GM12878 (cell line): ENCODE results near the gene ERLEC1. TPM values are rescaled to one million over a fixed set of nuclear protein-coding genes. Genes with fewer than 3 reads are reported as not detected.

Experiments
- ATAC-seq: fragments of 200-7000 bp; cut with Tn5 transposase; 3 replicates; pipeline ENCODE4 v1.9.1; 2020; ENCODE audit warnings: mild to moderate bottlenecking, moderate library complexity
- BruUV-seq: library from RNA; stranded (reverse); fragments of 400-500 nt; replicated peaks from 2 replicates; lab custom pipeline; 2021; lab: Mats Ljungman, UMichigan
- CTCF ChIA-PET: fragments of 300-600 bp; sonication (Branson Sonifier 250); formaldehyde crosslinking; extraction: SDS; loops from one replicate; lab custom pipeline; 2021; ENCODE audit warnings: inconsistent platforms; lab: Yijun Ruan, JAX
- POLR2A ChIA-PET: fragments of 350-600 bp; formaldehyde crosslinking; extraction: SDS; loops from one replicate; lab custom pipeline; 2021; ENCODE audit warnings: inconsistent platforms; lab: Charles Lee
- RAD21 ChIA-PET: fragments of 300-600 bp; sonication (Branson Sonifier 250); formaldehyde crosslinking; loops from one replicate; lab custom pipeline; 2023; ENCODE audit warnings: antibody characterized with exemption; ENCODE audit not compliant: unreplicated experiment; lab: Charles Lee
- SMC1A ChIA-PET: fragments of 300-600 bp; sonication (Branson Sonifier 250); formaldehyde crosslinking; loops from one replicate; lab custom pipeline; 2023; ENCODE audit not compliant: unreplicated experiment, uncharacterized antibody; lab: Charles Lee
- DNase-seq: peaks from one replicate; pipeline ENCODE4 v3.0.0-alpha.2; 2011; ENCODE audit warnings: low read depth, low spot score
- FAIRE-seq: peaks from 3 replicates; lab custom pipeline; 2011; peaks lifted over from hg19 to GRCh38; lab: Jason Lieb, UNC
- H2AFZ ChIP-seq: 2 replicates; pipeline ENCODE4 v1.6.0; 2011; ENCODE audit warnings: low read depth, low read length, control low read depth; ENCODE audit not compliant: control insufficient read depth
- H3K27ac ChIP-seq: 2 replicates; pipeline ENCODE4 v1.5.1; 2011; ENCODE audit warnings: control low read depth; ENCODE audit not compliant: control insufficient read depth, insufficient read depth
- H3K27me3 ChIP-seq, 2 experiments: replicated peaks in 1 of 2; 2 replicates each; pipeline versions ENCODE4 v1.6.0 to v1.6.1; 2011; ENCODE audit warnings: low read length in 1 of 2; ENCODE audit not compliant: control insufficient read depth in 2 of 2, insufficient read depth in 2 of 2
- H3K36me3 ChIP-seq, 2 experiments: 2 replicates each; pipeline ENCODE4 v1.5.1; 2011; ENCODE audit warnings: low read length in 1 of 2; ENCODE audit not compliant: control insufficient read depth in 2 of 2, insufficient read depth in 2 of 2
- H3K4me1 ChIP-seq: 2 replicates; pipeline ENCODE4 v1.6.1; 2011; ENCODE audit warnings: mild to moderate bottlenecking, low read length, moderate library complexity, mixed read lengths; ENCODE audit not compliant: control insufficient read depth, insufficient read depth
- H3K4me2 ChIP-seq: 2 replicates; pipeline ENCODE4 v1.6.0; 2011; ENCODE audit warnings: control low read depth; ENCODE audit not compliant: control insufficient read depth, insufficient read depth
- H3K4me3 ChIP-seq: fragments of 200-600 bp; sonication (generic); 2 replicates; pipeline ENCODE4 v1.5.1; 2016
- H3K79me2 ChIP-seq: 2 replicates; pipeline ENCODE4 v1.6.0; 2011; ENCODE audit warnings: low read length; ENCODE audit not compliant: control insufficient read depth, insufficient read depth
- H3K9ac ChIP-seq: 2 replicates; pipeline ENCODE4 v1.8.0; 2011; ENCODE audit warnings: low read length, control low read depth, mixed read lengths; ENCODE audit not compliant: control insufficient read depth, insufficient read depth
- H3K9me3 ChIP-seq: replicated peaks from 3 replicates; pipeline ENCODE4 v1.5.1; 2011; ENCODE audit warnings: mild to moderate bottlenecking, low read length; ENCODE audit not compliant: control insufficient read depth, insufficient read depth
- H4K20me1 ChIP-seq: 2 replicates; pipeline ENCODE4 v1.6.0; 2011; ENCODE audit not compliant: control insufficient read depth, insufficient read depth
- ATF3 ChIP-seq: IDR thresholded peaks from 2 replicates; pipeline ENCODE4 v1.6.1; 2011; ENCODE audit warnings: low read depth, mild to moderate bottlenecking, low read length, moderate library complexity, borderline replicate concordance; ENCODE audit errors: extremely low read depth
- CTCF ChIP-seq, 3 experiments: IDR thresholded peaks in 2 of 3; conservative IDR thresholded peaks in 1 of 3; 2 replicates each; pipeline ENCODE4 v1.5.1; 2011; ENCODE audit warnings: low read depth in 3 of 3, low read length in 3 of 3, mild to moderate bottlenecking in 3 of 3, control low read depth in 2 of 3, moderate library complexity in 2 of 3, inconsistent platforms in 1 of 3, mixed read lengths in 1 of 3; ENCODE audit not compliant: control insufficient read depth in 2 of 3, insufficient read depth in 1 of 3; ENCODE audit errors: extremely low read depth in 1 of 3
- EED ChIP-seq: sonication (generic); IDR thresholded peaks from 2 replicates; pipeline ENCODE4 v1.6.1; 2016; ENCODE audit warnings: antibody characterized with exemption, low read depth
- IRF5 ChIP-seq: fragments of 450-650 bp; IDR thresholded peaks from 2 replicates; pipeline ENCODE4 v1.6.1; 2017; ENCODE audit warnings: borderline replicate concordance
- KDM1A ChIP-seq: fragments of 200-600 bp; sonication (generic); IDR thresholded peaks from 2 replicates; pipeline ENCODE4 v1.6.1; 2016; ENCODE audit warnings: borderline replicate concordance
- NFYB ChIP-seq: IDR thresholded peaks from 2 replicates; pipeline ENCODE4 v1.6.1; 2011; ENCODE audit warnings: low read depth, mild to moderate bottlenecking, low read length, improper control_type of control experiment, moderate library complexity; ENCODE audit not compliant: insufficient read depth
- RAD51 ChIP-seq: fragments of 450-650 bp; IDR thresholded peaks from 2 replicates; pipeline ENCODE4 v1.6.1; 2016; ENCODE audit warnings: moderate library complexity, mild to moderate bottlenecking, inconsistent platforms
- RUNX3 ChIP-seq: IDR thresholded peaks from 2 replicates; pipeline ENCODE4 v1.6.1; 2012; ENCODE audit warnings: low read length, inconsistent platforms
- STAT1 ChIP-seq: fragments of 450-650 bp; conservative IDR thresholded peaks from 2 replicates; pipeline ENCODE4 v1.6.1; 2014; ENCODE audit warnings: antibody characterized with exemption, mild to moderate bottlenecking
- SUPT20H ChIP-seq: IDR thresholded peaks from 2 replicates; pipeline ENCODE4 v1.6.1; 2011; ENCODE audit warnings: low read depth, mild to moderate bottlenecking, low read length, moderate library complexity, borderline replicate concordance; ENCODE audit not compliant: control insufficient read depth
- ZNF217 ChIP-seq: fragments of 450-650 bp; IDR thresholded peaks from 2 replicates; pipeline ENCODE4 v1.6.1; 2017; ENCODE audit warnings: antibody characterized with exemption, mild to moderate bottlenecking
- ZSCAN29 ChIP-seq: fragments of 450-650 bp; IDR thresholded peaks from 2 replicates; pipeline ENCODE4 v1.6.1; 2017; ENCODE audit warnings: mild to moderate bottlenecking, moderate library complexity
- WGBS: methylation state at CpG from one replicate; pipeline ENCODE4 v1.1.6; 2016; ENCODE audit warnings: low lambda C conversion rate; ENCODE audit not compliant: insufficient replicate concordance, insufficient coverage; ENCODE audit errors: missing lambda C conversion rate; 5-methylcytosine and 5-hydroxymethylcytosine counted together
- in situ Hi-C: fragments of 300-500 bp; cut with MboI; formaldehyde crosslinking; loops from 9 replicates; pipeline ENCODE4 v1.14.3; 2018; ENCODE audit warnings: mixed read lengths
- intact Hi-C: fragments of 100-400 bp; cut with micrococcal nuclease; formaldehyde crosslinking; loops from one replicate; pipeline ENCODE4 v1.14.2; 2022; ENCODE audit not compliant: unreplicated experiment
- polyA plus RNA-seq, 11 experiments: library from polyadenylated mRNA; depleted of rRNA in 4 of 11; unstranded in 6 of 11; stranded (reverse) in 5 of 11; fragments of >200 nt; fragmentation: Nextera tagmentation in 4 of 11; fragmentation: Illumina TruSeq in 1 of 11; extraction: Ambion mirVana in 4 of 11; extraction: Trizol in 1 of 11; gene quantifications; 1 replicate in 1 of 11; 2 replicates in 10 of 11; pipeline versions ENCODE4 v1.2.1 to v1.2.3, GENCODE V29; 2011 to 2016; ENCODE audit warnings: inconsistent platforms in 2 of 11, missing spikeins in 2 of 11, low read depth in 1 of 11
- total RNA-seq, 4 experiments: library from RNA; depleted of rRNA in 3 of 4; stranded (reverse); fragments of >200 nt in 3 of 4; fragmentation: Illumina TruSeq in 1 of 4; extraction: Trizol in 1 of 4; gene quantifications; 2 replicates each; pipeline versions ENCODE4 v1.2.1 to v1.2.3, GENCODE V29; 2013 to 2021

Gene ERLEC1
- total and polyA plus RNA-seq, 10 of the 15 experiments (the other 5 are each of a cell fraction or from before 2014, with no cell fraction given), result 14.1 to 52.2 (median 30.0) TPM

GRCh38 chr2:53770264-53770663, 16.6 kb upstream of the ERLEC1 start:
- Histone ChIP-seq H3K36me3 (peaks cover 0 to 2% of the 10 kb centered on the region in 2 experiments; a peak in 1 of 4 replicates), H3K9ac (no peak overlapping the region), H3K79me2 (peaks cover 42% of the 10 kb centered on the region), H3K9me3 (no peaks in the 10 kb centered on the region; the same call in 2 of the 3 replicates), H3K27ac (no peak overlapping the region), H3K4me3 (no peak overlapping the region), H3K4me2 (peak overlapping the region; percentile 85; the same call in 1 of the 2 replicates), H3K27me3 (no peaks in the 10 kb centered on the region), H2AFZ (no peak overlapping the region), H4K20me1 (no peaks in the 10 kb centered on the region), H3K4me1 (peaks cover 5% of the 10 kb centered on the region; the same call in 1 of the 2 replicates)
- POLR2A ChIA-PET, result interaction anchor here (0.6 to 0.9 kb wide), 4 partner anchors 10 to 1389 kb away, joined by 3 to 6 read pairs (median 3); no protein-coding TSS in a partner anchor
- TF ChIP-seq STAT1 (no peak), ZNF217 (no peak), KDM1A (no peak), SUPT20H (no peak), ZSCAN29 (no peak), EED (no peak), IRF5 (no peak), CTCF (IDR thresholded peaks at IDR 0.05 in 2 of 3, conservative IDR thresholded peaks at IDR 0.05 in 1 of 3; ENCODE audit: control insufficient read depth in 2 of 3, extremely low read depth in 1 of 3, insufficient read depth in 1 of 3, low read depth in 3 of 3, low read length in 3 of 3) (no peak), ATF3 (no peak), RAD51 (no peak), NFYB (no peak), RUNX3 (no peak)
- 59% methylated on average over 2 of the region's 4 CpGs for WGBS
- no peak for FAIRE-seq
- ATAC-seq, result no peak
- SMC1A ChIA-PET, result interaction anchor here (0.5 to 5.8 kb wide), 4 partner anchors 12 to 235 kb away, joined by 3 to 44 read pairs (median 13); partner anchors contain the start of genes ASB3 and ERLEC1
- in situ Hi-C loops, result no loop called here
- DNase-seq, result no peak
- CTCF ChIA-PET, result interaction anchor here (0.6 to 1.5 kb wide), 2 partner anchors 13 to 25 kb away, joined by 3 to 4 read pairs; no protein-coding TSS in a partner anchor
- BruUV-seq, result no TSS peak
- intact Hi-C loops, result no loop called here
- RAD21 ChIA-PET, result interaction anchor here (0.9 kb wide), 1 partner anchor 200 kb away, joined by 3 read pairs; no protein-coding TSS in a partner anchor
